Fibroblast of skin of abdomen (primary cell): Measurements from ENCODE around the gene POFUT1.
"Not testable (repeated sequence)": the region's sequence is repeated elsewhere in the genome, so short reads cannot be mapped to it uniquely, and the experiment has no call there.

ENCODE experiments used
- DNase-seq: peaks from one replicate; pipeline ENCODE4 v3.0.0-alpha.2; 2013

Gene POFUT1

GRCh38 chr20:32189691-32190615 is 17.7 kb upstream of the POFUT1 start:
- DNase-seq, result peak; percentile 36

- DNase-seq, result no peak
Observed at GRCh38 chr20:32190616-32191415, 16.9 kb upstream of the POFUT1 start.

GRCh38 chr20:32191422-32191821 is 16.3 kb upstream of the POFUT1 start:
- DNase-seq, result no peak

- DNase-seq, result peak; percentile 11
Observed at GRCh38 chr20:32191873-32192272, 15.8 kb upstream of the POFUT1 start.

GRCh38 chr20:32192698-32193097 is 15.0 kb upstream of the POFUT1 start:
- no peak for DNase-seq

- not testable (repeated sequence) for DNase-seq
Observed at GRCh38 chr20:32193336-32193735, 14.3 kb upstream of the POFUT1 start.

- DNase-seq, result no peak
Observed at GRCh38 chr20:32193996-32194395, 13.7 kb upstream of the POFUT1 start.

- no peak for DNase-seq
Observed at GRCh38 chr20:32195581-32195980, 12.1 kb upstream of the POFUT1 start.

- DNase-seq, result not testable (repeated sequence)
Observed at GRCh38 chr20:32196613-32197012, 11.1 kb upstream of the POFUT1 start.

- not testable (repeated sequence) for DNase-seq
Observed at GRCh38 chr20:32197136-32197535, 10.5 kb upstream of the POFUT1 start.

- DNase-seq, result no peak
Observed at GRCh38 chr20:32199006-32199405, 8.7 kb upstream of the POFUT1 start.

- peak; percentile 25 for DNase-seq
Observed at GRCh38 chr20:32201296-32201976, 6.2 kb upstream of the POFUT1 start.

- DNase-seq, result peak; percentile 19
Observed at GRCh38 chr20:32201977-32202363, 5.7 kb upstream of the POFUT1 start.

- no peak for DNase-seq
Observed at GRCh38 chr20:32203356-32204204, 4.1 kb upstream of the POFUT1 start.

- DNase-seq, result no peak
Observed at GRCh38 chr20:32204205-32205109, 3.2 kb upstream of the POFUT1 start.

GRCh38 chr20:32205110-32205842 is 2.4 kb upstream of the POFUT1 start:
- peak; percentile 35 for DNase-seq

- no peak for DNase-seq
Observed at GRCh38 chr20:32205843-32206759, 1.6 kb upstream of the POFUT1 start.

- no peak for DNase-seq
Observed at GRCh38 chr20:32206760-32207625, 687 bp upstream of the POFUT1 start.
